Spinal cord (tissue), 10 donors: ENCODE data around the gene GRK3. TPM values are rescaled to one million over a fixed set of nuclear protein-coding genes. Genes with fewer than 3 reads are reported as not detected.
"Not testable (repeated sequence)": the region's sequence is repeated elsewhere in the genome, so short reads cannot be mapped to it uniquely, and the experiment has no call there.

Experiments
- DNase-seq, 6 donors: peaks; one replicate each; pipeline versions ENCODE4 v3.0.0 to v3.0.0-alpha.2; 2013 to 2015; ENCODE audit warnings: low spot score in 6 of 6, low read depth in 4 of 6
- H3K27ac ChIP-seq: one replicate; pipeline ENCODE4 v1.5.1; 2013; ENCODE audit warnings: low read depth, low read length, control low read depth
- H3K27me3 ChIP-seq: one replicate; pipeline ENCODE4 v1.6.1; 2013; ENCODE audit warnings: low read length; ENCODE audit not compliant: control insufficient read depth, insufficient read depth
- H3K36me3 ChIP-seq: one replicate; pipeline ENCODE4 v1.6.1; 2013; ENCODE audit warnings: low read length; ENCODE audit not compliant: control insufficient read depth, insufficient read depth
- H3K4me1 ChIP-seq: one replicate; pipeline ENCODE4 v1.6.1; 2013; ENCODE audit warnings: low read length; ENCODE audit not compliant: control insufficient read depth, insufficient read depth
- H3K4me3 ChIP-seq: one replicate; pipeline ENCODE4 v1.5.1; 2013; ENCODE audit warnings: low read depth, low read length, control low read depth
- H3K9me3 ChIP-seq: one replicate; pipeline ENCODE4 v1.6.1; 2013; ENCODE audit warnings: low read length; ENCODE audit not compliant: control insufficient read depth, insufficient read depth
- WGBS: methylation state at CpG from one replicate; pipeline ENCODE4 v1.1.5; 2013; ENCODE audit warnings: missing lambda C conversion rate; ENCODE audit not compliant: insufficient coverage; 5-methylcytosine and 5-hydroxymethylcytosine counted together
- polyA plus RNA-seq, 2 donors: library from polyadenylated mRNA; unstranded; fragments of 120-200 nt; gene quantifications; one replicate each; pipeline ENCODE4 v1.2.1, GENCODE V29; 2013; ENCODE audit not compliant: insufficient read length in 2 of 2
- total RNA-seq, 2 donors: library from RNA; depleted of rRNA in 1 of 2; stranded (reverse); fragments of 120-200 nt in 1 of 2; fragments of >200 nt in 1 of 2; gene quantifications; one replicate each; pipeline versions ENCODE4 v1.2.3 to v1.2.4, GENCODE V29; 2013 to 2014
- donor health status: healthy.

GRK3 gene
- total and polyA plus RNA-seq, 4 donors, result 13.6 to 33.7 (median 31.8) TPM

- H3K27me3 ChIP-seq, H3K4me3 ChIP-seq, H3K9me3 ChIP-seq, DNase-seq, H3K36me3 ChIP-seq, H3K27ac ChIP-seq: not testable (repeated sequence)
- peaks cover 19% of the 10 kb centered on the region for H3K4me1 ChIP-seq
- no CpG with 5 or more reads among the region's 2 CpGs for WGBS
Observed at GRCh38 chr22:25568066-25568465, 3.6 kb downstream of the GRK3 start.

GRCh38 chr22:25569361-25569760 is 4.9 kb downstream of the GRK3 start:
- Histone ChIP-seq H3K27me3 (no peaks in the 10 kb centered on the region), H3K9me3 (no peaks in the 10 kb centered on the region), H3K27ac (no peak overlapping the region), H3K4me3 (no peak overlapping the region), H3K4me1 (peaks cover 13% of the 10 kb centered on the region), H3K36me3 (no peaks in the 10 kb centered on the region)
- DNase-seq, result no peak
- WGBS, result 84% methylated on average over 8 of the region's 9 CpGs

- H3K36me3 ChIP-seq, result no peaks in the 10 kb centered on the region
- H3K27me3 ChIP-seq, result no peaks in the 10 kb centered on the region
- no peak overlapping the region for H3K27ac ChIP-seq
- H3K4me1 ChIP-seq, result peaks cover 12% of the 10 kb centered on the region
- 84% methylated on average over 10 of the region's 10 CpGs for WGBS
- DNase-seq, result peak in 1 of 6 donors; percentile 76
- no peak overlapping the region for H3K4me3 ChIP-seq
- H3K9me3 ChIP-seq, result no peaks in the 10 kb centered on the region
Observed at GRCh38 chr22:25569983-25570382, 5.5 kb downstream of the GRK3 start.

GRCh38 chr22:25570486-25570885 is 6.0 kb downstream of the GRK3 start:
- H3K9me3 ChIP-seq, result no peaks in the 10 kb centered on the region
- H3K4me3 ChIP-seq, result no peak overlapping the region
- WGBS, result no CpG with 5 or more reads among the region's 2 CpGs
- H3K27me3 ChIP-seq, result no peaks in the 10 kb centered on the region
- DNase-seq, result peak in 1 of 6 donors; percentile 65
- peaks cover 9% of the 10 kb centered on the region for H3K4me1 ChIP-seq
- no peak overlapping the region for H3K27ac ChIP-seq
- H3K36me3 ChIP-seq, result no peaks in the 10 kb centered on the region

GRCh38 chr22:25571969-25572707 is 7.7 kb downstream of the GRK3 start:
- 100% methylated on average over 2 of the region's 8 CpGs for WGBS

GRCh38 chr22:25572708-25573171 is 8.3 kb downstream of the GRK3 start:
- Histone ChIP-seq H3K9me3 (no peaks in the 10 kb centered on the region), H3K36me3 (no peaks in the 10 kb centered on the region), H3K4me1 (peaks cover 5% of the 10 kb centered on the region), H3K4me3 (no peak overlapping the region), H3K27ac (no peak overlapping the region), H3K27me3 (no peaks in the 10 kb centered on the region)
- DNase-seq, result no peak

More at GRCh38 chr22:25571969-25572707, 7.7 kb downstream of the GRK3 start:
- DNase-seq, H3K4me3 ChIP-seq, H3K27ac ChIP-seq, H3K4me1 ChIP-seq, H3K27me3 ChIP-seq, H3K9me3 ChIP-seq, H3K36me3 ChIP-seq: not testable (repeated sequence)

- WGBS, result 100% methylated on average over 1 of the region's 5 CpGs
- no peak for DNase-seq
- no peaks in the 10 kb centered on the region for H3K36me3 ChIP-seq
- H3K9me3 ChIP-seq, result no peaks in the 10 kb centered on the region
- H3K27me3 ChIP-seq, result no peaks in the 10 kb centered on the region
- H3K4me3 ChIP-seq, result no peak overlapping the region
- no peak overlapping the region for H3K27ac ChIP-seq
- peaks cover 5% of the 10 kb centered on the region for H3K4me1 ChIP-seq
Observed at GRCh38 chr22:25573841-25574240, 9.4 kb downstream of the GRK3 start.

GRCh38 chr22:25574736-25575135 is 10.3 kb downstream of the GRK3 start:
- no CpG with 5 or more reads among the region's 4 CpGs for WGBS
- H3K36me3 ChIP-seq, result no peaks in the 10 kb centered on the region
- no peak for DNase-seq
- no peak overlapping the region for H3K4me3 ChIP-seq
- peaks cover 2% of the 10 kb centered on the region for H3K4me1 ChIP-seq
- H3K9me3 ChIP-seq, result no peaks in the 10 kb centered on the region
- no peaks in the 10 kb centered on the region for H3K27me3 ChIP-seq
- no peak overlapping the region for H3K27ac ChIP-seq

GRCh38 chr22:25575674-25576392 is 11.4 kb downstream of the GRK3 start:
- H3K4me1 ChIP-seq, H3K36me3 ChIP-seq, H3K9me3 ChIP-seq, H3K27me3 ChIP-seq, H3K27ac ChIP-seq, DNase-seq, H3K4me3 ChIP-seq: not testable (repeated sequence)
- WGBS, result 80% methylated on average over 7 of the region's 8 CpGs

- not testable (repeated sequence) for H3K27ac ChIP-seq, H3K4me3 ChIP-seq, H3K27me3 ChIP-seq, H3K9me3 ChIP-seq, H3K36me3 ChIP-seq, DNase-seq, H3K4me1 ChIP-seq
- no CpG with 5 or more reads among the region's 6 CpGs for WGBS
Observed at GRCh38 chr22:25581452-25581851, 17.0 kb downstream of the GRK3 start.
